Muscle layer of colon (tissue), 2 donors: Measurements from ENCODE around the gene EID1.
"Not testable (repeated sequence)": the region's sequence is repeated elsewhere in the genome, so short reads cannot be mapped to it uniquely, and the experiment has no call there.

ENCODE experiments used
- H3K27ac ChIP-seq: one replicate; pipeline ENCODE4 v1.7.0; 2013; ENCODE audit warnings: low read depth, mild to moderate bottlenecking, low read length, moderate library complexity
- H3K27me3 ChIP-seq, 2 donors: one replicate each; pipeline ENCODE4 v1.7.0; 2013; ENCODE audit warnings: low read length in 2 of 2, mild to moderate bottlenecking in 2 of 2; ENCODE audit not compliant: insufficient read depth in 2 of 2, control insufficient read depth in 1 of 2
- H3K36me3 ChIP-seq: one replicate; pipeline ENCODE4 v1.7.0; 2013; ENCODE audit warnings: mild to moderate bottlenecking, low read length; ENCODE audit not compliant: insufficient read depth
- H3K4me1 ChIP-seq: one replicate; pipeline ENCODE4 v1.7.0; 2013; ENCODE audit warnings: mild to moderate bottlenecking, low read length; ENCODE audit not compliant: insufficient read depth
- H3K4me3 ChIP-seq, 2 donors: one replicate each; pipeline ENCODE4 v1.7.0; 2013; ENCODE audit warnings: low read length in 2 of 2, low read depth in 1 of 2, mild to moderate bottlenecking in 1 of 2, moderate library complexity in 1 of 2
- H3K9ac ChIP-seq: one replicate; pipeline ENCODE4 v1.7.0; 2013; ENCODE audit warnings: low read length
- H3K9me3 ChIP-seq: one replicate; pipeline ENCODE4 v1.7.0; 2013; ENCODE audit warnings: mild to moderate bottlenecking, low read length
- donor health status: abdominal sarcoma.
- donor health status: Adenocarcinoma of cecum.

EID1 gene

GRCh38 chr15:48891232-48891765 lies 13.4 kb downstream of the EID1 start:
- Histone ChIP-seq H3K27ac (no peak overlapping the region), H3K4me1 (no peaks in the 10 kb centered on the region), H3K36me3 (no peaks in the 10 kb centered on the region), H3K9me3 (no peaks in the 10 kb centered on the region), H3K27me3 (no peaks in the 10 kb centered on the region), H3K9ac (no peak overlapping the region), H3K4me3 (no peak overlapping the region)

GRCh38 chr15:48893311-48893710 lies 15.4 kb downstream of the EID1 start:
- H3K9ac ChIP-seq = no peak overlapping the region
- no peaks in the 10 kb centered on the region for H3K36me3 ChIP-seq
- H3K4me3 ChIP-seq = no peak overlapping the region
- H3K27ac ChIP-seq = no peak overlapping the region
- H3K27me3 ChIP-seq = no peaks in the 10 kb centered on the region
- no peaks in the 10 kb centered on the region for H3K9me3 ChIP-seq
- peaks cover 5% of the 10 kb centered on the region for H3K4me1 ChIP-seq

GRCh38 chr15:48896869-48897814 lies 19.2 kb downstream of the EID1 start:
- Histone ChIP-seq H3K4me1 (peaks cover 5% of the 10 kb centered on the region), H3K36me3 (no peaks in the 10 kb centered on the region), H3K27ac (no peak overlapping the region), H3K9ac (no peak overlapping the region), H3K9me3 (no peaks in the 10 kb centered on the region), H3K27me3 (no peaks in the 10 kb centered on the region), H3K4me3 (peak overlapping the region in 1 of 2 donors; percentile 41)

- Histone ChIP-seq H3K9ac (no peak overlapping the region), H3K27ac (no peak overlapping the region), H3K36me3 (no peaks in the 10 kb centered on the region), H3K4me1 (peaks cover 5% of the 10 kb centered on the region), H3K4me3 (no peak overlapping the region), H3K27me3 (no peaks in the 10 kb centered on the region), H3K9me3 (no peaks in the 10 kb centered on the region)
Measured at GRCh38 chr15:48898032-48898431, 20.1 kb downstream of the EID1 start.

GRCh38 chr15:48898446-48898845 lies 20.5 kb downstream of the EID1 start:
- Histone ChIP-seq H3K9me3 (no peaks in the 10 kb centered on the region), H3K4me3 (no peak overlapping the region), H3K4me1 (peaks cover 5% of the 10 kb centered on the region), H3K9ac (no peak overlapping the region), H3K36me3 (no peaks in the 10 kb centered on the region), H3K27me3 (no peaks in the 10 kb centered on the region), H3K27ac (no peak overlapping the region)

- H3K9me3 ChIP-seq = no peaks in the 10 kb centered on the region
- H3K27me3 ChIP-seq = no peaks in the 10 kb centered on the region
- no peaks in the 10 kb centered on the region for H3K36me3 ChIP-seq
- H3K9ac ChIP-seq = no peak overlapping the region
- no peak overlapping the region for H3K4me3 ChIP-seq
- no peak overlapping the region for H3K27ac ChIP-seq
- H3K4me1 ChIP-seq = peaks cover 5% of the 10 kb centered on the region
Measured at GRCh38 chr15:48899793-48900192, 21.9 kb downstream of the EID1 start.

GRCh38 chr15:48904758-48905157 lies 26.8 kb downstream of the EID1 start:
- no peaks in the 10 kb centered on the region for H3K9me3 ChIP-seq

GRCh38 chr15:48905216-48905615 lies 27.3 kb downstream of the EID1 start:
- H3K9me3 ChIP-seq = no peaks in the 10 kb centered on the region
- H3K27me3 ChIP-seq = no peaks in the 10 kb centered on the region
- H3K9ac ChIP-seq = no peak overlapping the region
- no peak overlapping the region for H3K27ac ChIP-seq
- no peak overlapping the region for H3K4me3 ChIP-seq
- H3K36me3 ChIP-seq = no peaks in the 10 kb centered on the region
- no peaks in the 10 kb centered on the region for H3K4me1 ChIP-seq

More at GRCh38 chr15:48904758-48905157, 26.8 kb downstream of the EID1 start:
- Histone ChIP-seq H3K4me1 (no peaks in the 10 kb centered on the region), H3K36me3 (no peaks in the 10 kb centered on the region), H3K27ac (no peak overlapping the region), H3K27me3 (no peaks in the 10 kb centered on the region), H3K9ac (no peak overlapping the region), H3K4me3 (no peak overlapping the region)

- H3K36me3 ChIP-seq = no peaks in the 10 kb centered on the region
- H3K27me3 ChIP-seq = no peaks in the 10 kb centered on the region
- H3K9me3 ChIP-seq = no peaks in the 10 kb centered on the region
- H3K4me3 ChIP-seq = no peak overlapping the region
- no peaks in the 10 kb centered on the region for H3K4me1 ChIP-seq
- no peak overlapping the region for H3K27ac ChIP-seq
- H3K9ac ChIP-seq = no peak overlapping the region
Measured at GRCh38 chr15:48905847-48906246, 27.9 kb downstream of the EID1 start.

- H3K4me3 ChIP-seq, H3K9ac ChIP-seq, H3K27me3 ChIP-seq, H3K36me3 ChIP-seq, H3K27ac ChIP-seq, H3K9me3 ChIP-seq, H3K4me1 ChIP-seq: not testable (repeated sequence)
Measured at GRCh38 chr15:48909313-48909712, 31.4 kb downstream of the EID1 start.

- H3K9me3 ChIP-seq, H3K4me3 ChIP-seq, H3K4me1 ChIP-seq, H3K27ac ChIP-seq, H3K27me3 ChIP-seq, H3K36me3 ChIP-seq, H3K9ac ChIP-seq: not testable (repeated sequence)
Measured at GRCh38 chr15:48910554-48910953, 32.6 kb downstream of the EID1 start.

- Histone ChIP-seq H3K36me3 (no peaks in the 10 kb centered on the region), H3K4me3 (no peak overlapping the region), H3K9ac (no peak overlapping the region), H3K27ac (no peak overlapping the region), H3K27me3 (no peaks in the 10 kb centered on the region), H3K9me3 (no peaks in the 10 kb centered on the region), H3K4me1 (no peaks in the 10 kb centered on the region)
Measured at GRCh38 chr15:48913141-48913540, 35.2 kb downstream of the EID1 start.
